GM10847 (cell line): Measurements from ENCODE around the gene ARNT2.

ENCODE experiments used
- POLR2A ChIP-seq: IDR thresholded peaks from 2 replicates; pipeline ENCODE4 v1.6.1; 2011; ENCODE audit not compliant: insufficient read length; ENCODE audit errors: extremely low read depth

Gene ARNT2

DNA sequence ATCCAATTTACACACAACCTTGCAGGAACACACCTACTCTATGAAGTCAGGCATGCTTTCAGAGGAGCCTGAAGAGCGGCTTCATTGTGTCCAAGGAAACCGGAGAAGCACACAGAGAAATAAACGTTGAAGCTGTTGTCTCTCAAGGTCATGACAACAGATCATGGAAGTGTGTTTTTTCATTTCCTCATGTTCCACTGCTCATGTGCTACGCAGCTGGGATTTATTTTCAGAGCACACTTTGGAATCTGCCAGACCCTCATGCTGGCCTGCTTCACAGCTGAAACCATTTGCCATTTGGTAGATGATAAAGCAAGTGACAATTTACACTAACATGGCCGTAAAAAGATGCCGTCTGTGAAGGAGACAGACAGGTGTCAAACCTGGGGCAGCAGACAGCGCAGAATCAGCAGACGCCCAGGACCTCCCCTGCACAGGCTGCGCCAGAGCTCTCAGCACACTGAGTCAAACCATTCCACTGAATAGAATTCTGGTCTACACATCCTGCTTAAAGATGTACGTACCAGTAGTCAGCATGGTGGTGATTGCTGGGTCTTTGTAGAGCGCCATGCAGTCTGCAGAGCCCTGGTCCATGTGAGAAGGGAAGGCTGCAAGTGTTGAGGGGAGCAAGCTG lies 99.3 kb downstream of the ARNT2 start:
- no peak for TF ChIP-seq POLR2A

DNA sequence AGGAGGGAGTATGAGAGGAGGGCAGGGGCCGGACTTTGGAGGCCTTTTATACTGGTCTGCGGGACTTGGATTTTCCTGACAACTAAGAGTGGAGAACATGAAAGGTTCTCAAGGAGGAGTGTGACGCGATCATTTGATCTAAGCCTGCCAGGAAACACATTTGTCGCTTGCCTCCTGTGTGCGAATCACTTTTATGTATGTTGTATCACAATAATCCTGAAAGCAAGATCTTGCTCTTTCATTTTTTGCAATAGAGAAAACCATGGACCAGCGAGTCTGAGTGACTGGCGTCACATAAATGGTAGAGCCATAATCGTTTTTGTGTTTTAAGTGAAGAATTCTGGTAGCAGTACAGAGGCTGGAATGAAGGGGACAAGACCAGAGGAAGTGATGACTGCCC lies 100.7 kb downstream of the ARNT2 start:
- TF ChIP-seq POLR2A, result no peak

DNA sequence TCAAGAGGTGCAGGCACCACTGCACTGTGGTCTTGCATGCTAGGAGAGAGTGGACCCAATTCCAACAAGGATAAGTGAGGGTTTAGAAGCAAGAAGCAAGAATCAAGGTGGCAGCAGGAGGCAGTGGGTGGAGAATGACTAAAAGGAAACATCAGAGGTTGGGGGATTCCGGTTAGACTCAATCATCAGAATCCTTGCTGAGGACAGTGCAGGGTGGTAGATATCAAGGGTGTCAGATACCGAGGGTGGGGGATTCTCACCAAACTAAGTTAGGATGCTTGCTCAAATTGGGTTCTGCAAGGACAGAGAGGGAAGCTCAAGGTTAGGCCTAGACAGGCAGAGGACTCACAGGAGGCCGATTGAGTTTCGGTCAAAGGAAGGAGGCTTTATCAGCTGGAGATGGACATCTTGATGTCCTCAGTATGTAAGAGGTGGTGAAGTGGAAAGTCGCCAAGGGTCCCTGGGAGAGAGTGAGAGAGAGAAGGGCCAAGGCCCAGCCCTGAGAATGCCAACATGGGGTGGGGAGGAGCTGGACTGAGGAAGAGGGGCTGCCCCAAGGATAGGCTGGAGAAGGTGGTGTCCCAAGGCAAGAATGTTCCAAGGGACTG lies 102.2 kb downstream of the ARNT2 start:
- no peak for TF ChIP-seq POLR2A

DNA sequence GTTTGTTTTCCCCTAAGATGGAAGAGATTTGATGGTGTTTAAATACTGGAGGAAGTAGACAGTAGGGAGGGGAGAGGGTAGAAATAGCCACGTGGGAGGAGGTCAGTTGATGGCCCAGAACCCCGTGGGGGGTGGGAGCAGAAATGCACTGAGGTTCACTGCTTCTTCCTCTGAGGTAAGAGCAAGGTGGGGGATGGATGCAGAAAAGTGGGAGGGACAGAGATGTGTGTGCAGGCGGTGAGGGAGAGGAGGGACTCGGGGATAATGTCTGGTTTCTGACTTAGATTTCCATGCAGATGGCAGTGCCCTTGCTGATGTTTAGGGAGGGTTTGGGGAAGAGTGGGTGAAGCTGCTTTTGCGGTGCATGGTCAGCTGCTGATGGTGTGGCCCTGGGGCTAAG lies 102.9 kb downstream of the ARNT2 start:
- no peak for TF ChIP-seq POLR2A

GRCh38 chr15:80507638-80508316 lies 103.6 kb downstream of the ARNT2 start:
- TF ChIP-seq POLR2A, result no peak

GRCh38 chr15:80508783-80509182 lies 104.6 kb downstream of the ARNT2 start:
- TF ChIP-seq POLR2A, result no peak

- no peak for TF ChIP-seq POLR2A
These were observed 105.6 kb downstream of the ARNT2 start for GRCh38 chr15:80509800-80510199.

GRCh38 chr15:80512726-80513660 lies 108.8 kb downstream of the ARNT2 start:
- no peak for TF ChIP-seq POLR2A

DNA sequence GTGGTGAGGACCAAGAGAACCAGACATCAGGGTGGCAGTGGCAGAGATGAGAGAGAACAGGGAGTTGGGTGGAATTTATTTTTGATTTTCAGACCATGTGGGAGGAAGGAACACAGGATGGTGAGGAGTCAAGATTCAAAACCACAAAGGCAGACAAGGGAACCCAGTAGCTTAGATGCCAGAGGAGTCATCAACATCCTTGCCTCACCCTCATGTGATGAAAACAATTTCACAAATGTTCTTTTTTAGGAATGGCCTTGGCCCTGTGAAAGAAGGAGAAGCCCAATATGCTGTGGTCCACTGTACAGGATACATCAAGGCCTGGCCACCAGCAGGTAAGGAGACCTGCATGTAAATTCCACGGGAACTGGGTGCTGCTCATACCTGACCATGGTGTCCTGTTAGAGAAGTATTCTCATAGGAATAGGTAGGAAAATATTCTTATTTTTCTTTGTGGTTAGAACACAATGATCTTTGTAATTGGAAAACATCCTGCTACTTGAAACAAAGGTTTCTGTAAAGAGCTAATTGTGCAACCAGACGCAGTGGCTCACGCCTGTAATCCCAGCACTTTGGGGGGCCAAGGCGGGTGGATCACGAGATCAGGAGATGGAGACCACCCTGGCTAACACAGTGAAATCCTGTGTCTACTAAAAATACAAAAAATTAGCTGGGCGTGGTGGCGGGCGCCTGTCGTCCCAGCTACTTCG lies 110.0 kb downstream of the ARNT2 start:
- TF ChIP-seq POLR2A, result no peak

DNA sequence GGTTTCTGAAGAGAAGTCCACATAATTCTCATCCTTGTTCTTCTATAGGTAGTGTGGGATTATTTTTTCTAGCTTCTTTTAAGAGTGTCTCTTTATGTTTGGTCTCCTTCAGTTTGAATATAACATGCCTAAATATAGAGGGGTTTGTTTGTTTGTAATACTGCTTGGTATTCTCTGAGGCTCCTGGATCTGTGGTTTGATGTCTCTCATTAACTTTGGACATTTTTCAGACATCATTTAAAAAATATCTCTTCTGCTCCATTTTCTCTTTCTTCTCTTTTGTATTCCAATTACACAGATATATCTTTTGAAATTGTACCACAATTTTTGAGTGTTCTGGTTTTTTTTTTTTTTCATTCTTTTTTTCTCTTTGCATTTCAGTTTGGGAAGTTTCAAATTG lies 113.1 kb downstream of the ARNT2 start:
- TF ChIP-seq POLR2A, result no peak

DNA sequence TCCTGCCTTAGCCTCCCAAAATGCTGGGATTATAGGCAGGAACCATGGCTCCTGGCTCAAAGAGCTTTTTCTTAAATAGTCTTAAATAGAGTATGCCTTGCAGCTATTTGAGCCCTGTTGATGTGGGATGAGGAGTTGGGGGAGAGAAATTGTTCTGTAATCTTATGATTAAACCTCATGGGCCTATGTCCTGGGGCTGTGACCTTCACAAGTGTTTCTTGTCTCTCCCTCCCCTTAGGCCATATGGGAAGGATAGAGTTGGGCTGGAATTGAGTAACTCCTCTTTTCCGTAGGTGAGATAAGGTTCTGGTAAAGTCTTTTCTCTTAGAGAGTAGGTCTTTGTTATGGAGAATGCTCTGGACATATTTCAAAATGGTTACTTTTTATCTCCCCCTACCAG lies 114.3 kb downstream of the ARNT2 start:
- TF ChIP-seq POLR2A, result no peak

GRCh38 chr15:80523746-80524145 lies 119.6 kb downstream of the ARNT2 start:
- no peak for TF ChIP-seq POLR2A

GRCh38 chr15:80525853-80526252 lies 121.7 kb downstream of the ARNT2 start:
- no peak for TF ChIP-seq POLR2A

- no peak for TF ChIP-seq POLR2A
These were observed 122.6 kb downstream of the ARNT2 start for GRCh38 chr15:80526556-80527340.
